ENCODE measurements around the gene DCP2.
A peak's percentile ranks its signal among the peaks of the same experiment; 100 is the strongest.

The DCP2 gene

GRCh38 chr5:113031557-113031956, 55.0 kb downstream of the DCP2 start:
- ChIA-PET POLR2A (no interaction called here), CTCF (interaction anchor here (0.7 to 1.2 kb wide), 4 partner anchors 14 to 36 kb away, joined by 3 to 5 read pairs (median 3); no protein-coding TSS in a partner anchor)
- DNase-seq (ENCODE audit: extremely low spot score): no peak
- TF ChIP-seq CTCF (IDR thresholded peaks at IDR 0.05; ENCODE audit: control extremely low read depth, extremely low read depth, low read depth, missing control alignments): no peak

GRCh38 chr5:113034182-113034773, 57.7 kb downstream of the DCP2 start:
- peak; percentile 6 for DNase-seq (ENCODE audit: extremely low spot score)
- CTCF ChIA-PET: interaction anchor here (1.0 kb wide), 1 partner anchor 9 kb away, joined by 3 read pairs; no protein-coding TSS in a partner anchor
- TF ChIP-seq CTCF (IDR thresholded peaks at IDR 0.05; ENCODE audit: control extremely low read depth, extremely low read depth, low read depth, missing control alignments): no peak
- POLR2A ChIA-PET: no interaction called here

GRCh38 chr5:113035096-113035495, 58.5 kb downstream of the DCP2 start:
- ChIA-PET POLR2A (no interaction called here), CTCF (interaction anchor here (1.0 kb wide), 1 partner anchor 8 kb away, joined by 3 read pairs; no protein-coding TSS in a partner anchor)
- peak; percentile 4 for DNase-seq (ENCODE audit: extremely low spot score)

GRCh38 chr5:113036321-113036720, 59.7 kb downstream of the DCP2 start:
- DNase-seq (ENCODE audit: extremely low spot score): no peak
- no peak for TF ChIP-seq CTCF (IDR thresholded peaks at IDR 0.05; ENCODE audit: control extremely low read depth, extremely low read depth, low read depth, missing control alignments)
- POLR2A ChIA-PET: no interaction called here
- CTCF ChIA-PET: no interaction called here

More at GRCh38 chr5:113035096-113035495, 58.5 kb downstream of the DCP2 start:
- no peak for TF ChIP-seq CTCF (IDR thresholded peaks at IDR 0.05; ENCODE audit: control extremely low read depth, extremely low read depth, low read depth, missing control alignments)

- CTCF ChIA-PET: no interaction called here
- no peak for TF ChIP-seq CTCF (IDR thresholded peaks at IDR 0.05; ENCODE audit: control extremely low read depth, extremely low read depth, low read depth, missing control alignments)
- no peak for DNase-seq (ENCODE audit: extremely low spot score)
- POLR2A ChIA-PET: no interaction called here
Measured at GRCh38 chr5:113036826-113037225, 60.2 kb downstream of the DCP2 start.

- POLR2A ChIA-PET: no interaction called here
- CTCF ChIA-PET: no interaction called here
- TF ChIP-seq CTCF (IDR thresholded peaks at IDR 0.05; ENCODE audit: control extremely low read depth, extremely low read depth, low read depth, missing control alignments): no peak
- DNase-seq (ENCODE audit: extremely low spot score): no peak
Measured at GRCh38 chr5:113038136-113038535, 61.5 kb downstream of the DCP2 start.

Measured in GM10248 (cell line).